HFF-Myc (cell line): ENCODE measurements around the gene MBNL2.

Experiments used
- DNase-seq: peaks from one replicate; pipeline ENCODE4 v3.0.0-alpha.2; 2011; ENCODE audit warnings: low read depth; ENCODE audit errors: extremely low read depth
- H3K4me3 ChIP-seq: replicated peaks from 2 replicates; pipeline ENCODE4 v1.5.1; 2011; ENCODE audit warnings: low read depth, mild to moderate bottlenecking, control low read depth, low read length
- CTCF ChIP-seq: IDR thresholded peaks from 2 replicates; pipeline ENCODE4 v1.5.1; 2012; ENCODE audit warnings: mild to moderate bottlenecking, low read depth, low read length, control low read depth; ENCODE audit errors: missing control alignments

The MBNL2 gene

GRCh38 chr13:97188207-97188606, 33.9 kb upstream of the MBNL2 start:
- no peak for DNase-seq
- TF ChIP-seq CTCF: no peak
- no peak overlapping the region for H3K4me3 ChIP-seq

GRCh38 chr13:97189928-97190327, 32.2 kb upstream of the MBNL2 start:
- no peak overlapping the region for H3K4me3 ChIP-seq
- no peak for DNase-seq
- no peak for TF ChIP-seq CTCF

GRCh38 chr13:97191142-97191541, 31.0 kb upstream of the MBNL2 start:
- H3K4me3 ChIP-seq: no peak overlapping the region
- DNase-seq: no peak
- TF ChIP-seq CTCF: no peak

- H3K4me3 ChIP-seq: no peak overlapping the region
- DNase-seq: no peak
- TF ChIP-seq CTCF: no peak
Observed at GRCh38 chr13:97191615-97192014, 30.5 kb upstream of the MBNL2 start.

GRCh38 chr13:97192166-97192565, 30.0 kb upstream of the MBNL2 start:
- H3K4me3 ChIP-seq: no peak overlapping the region
- no peak for DNase-seq
- TF ChIP-seq CTCF: no peak

GRCh38 chr13:97193577-97193976, 28.6 kb upstream of the MBNL2 start:
- no peak for TF ChIP-seq CTCF
- DNase-seq: no peak
- no peak overlapping the region for H3K4me3 ChIP-seq

- no peak for TF ChIP-seq CTCF
- DNase-seq: no peak
Observed at GRCh38 chr13:97194479-97194878, 27.7 kb upstream of the MBNL2 start.

More at GRCh38 chr13:97194479-97194878, 27.7 kb upstream of the MBNL2 start:
- H3K4me3 ChIP-seq: no peak overlapping the region
